RWPE2 (cell line): Measurements from ENCODE around the gene THRA.

Experiments used
- ATAC-seq: fragments of 200-7000 bp; cut with Tn5 transposase; 3 replicates; pipeline ENCODE4 v1.9.1; 2021; ENCODE audit warnings: low read depth
- DNase-seq: peaks from one replicate; pipeline ENCODE4 v3.0.0-alpha.2; 2020; ENCODE audit warnings: low spot score
- H3K27ac ChIP-seq: fragments of 450-650 bp; 2 replicates; pipeline ENCODE4 v1.5.1; 2017; ENCODE audit warnings: mild to moderate bottlenecking; ENCODE audit not compliant: poor library complexity, severe bottlenecking
- H3K27me3 ChIP-seq: fragments of 250-450 bp; sonication (Bioruptor Pico); 2 replicates; pipeline ENCODE4 v1.5.1; 2021; ENCODE audit warnings: mild to moderate bottlenecking, moderate library complexity; ENCODE audit not compliant: insufficient read depth, poor library complexity, severe bottlenecking
- H3K36me3 ChIP-seq: fragments of 250-450 bp; sonication (Bioruptor Pico); 2 replicates; pipeline ENCODE4 v1.5.1; 2020; ENCODE audit warnings: low read depth, mild to moderate bottlenecking, moderate library complexity
- H3K4me1 ChIP-seq: fragments of 250-450 bp; sonication (Bioruptor Pico); 2 replicates; pipeline ENCODE4 v1.5.1; 2021; ENCODE audit warnings: mild to moderate bottlenecking, moderate library complexity; ENCODE audit not compliant: insufficient read depth, poor library complexity, severe bottlenecking
- H3K4me3 ChIP-seq: fragments of 250-450 bp; sonication (Bioruptor Pico); 2 replicates; pipeline ENCODE4 v1.5.1; 2021; ENCODE audit warnings: mild to moderate bottlenecking, moderate library complexity; ENCODE audit not compliant: severe bottlenecking
- H3K9me3 ChIP-seq: fragments of 250-450 bp; sonication (Bioruptor Pico); 2 replicates; pipeline ENCODE4 v1.5.1; 2021; ENCODE audit warnings: mild to moderate bottlenecking, moderate library complexity; ENCODE audit not compliant: severe bottlenecking
- CTCF ChIP-seq: fragments of 450-650 bp; IDR thresholded peaks from one replicate; pipeline ENCODE4 v1.5.1; 2017; ENCODE audit warnings: mild to moderate bottlenecking, moderate library complexity; ENCODE audit not compliant: poor library complexity, severe bottlenecking

Gene THRA

GRCh38 chr17:40110026-40110845, 47.5 kb downstream of the THRA start:
- no peak for ATAC-seq
- peaks cover 46% of the 10 kb centered on the region for H3K4me1 ChIP-seq
- no peaks in the 10 kb centered on the region for H3K36me3 ChIP-seq
- no peak for DNase-seq
- H3K9me3 ChIP-seq = no peaks in the 10 kb centered on the region
- H3K27me3 ChIP-seq = no peaks in the 10 kb centered on the region
- no peak overlapping the region for H3K4me3 ChIP-seq
- H3K27ac ChIP-seq = peak overlapping the region; percentile 75
- TF ChIP-seq CTCF = no peak

- Histone ChIP-seq H3K27me3 (no peaks in the 10 kb centered on the region), H3K36me3 (no peaks in the 10 kb centered on the region), H3K9me3 (no peaks in the 10 kb centered on the region), H3K27ac (peak overlapping the region; percentile 75), H3K4me3 (no peak overlapping the region), H3K4me1 (peaks cover 46% of the 10 kb centered on the region)
- peak; percentile 77 for ATAC-seq
- peak; percentile 86 for TF ChIP-seq CTCF
- peak; percentile 86 for DNase-seq
Measured at GRCh38 chr17:40111221-40112128, 48.7 kb downstream of the THRA start.

DNA sequence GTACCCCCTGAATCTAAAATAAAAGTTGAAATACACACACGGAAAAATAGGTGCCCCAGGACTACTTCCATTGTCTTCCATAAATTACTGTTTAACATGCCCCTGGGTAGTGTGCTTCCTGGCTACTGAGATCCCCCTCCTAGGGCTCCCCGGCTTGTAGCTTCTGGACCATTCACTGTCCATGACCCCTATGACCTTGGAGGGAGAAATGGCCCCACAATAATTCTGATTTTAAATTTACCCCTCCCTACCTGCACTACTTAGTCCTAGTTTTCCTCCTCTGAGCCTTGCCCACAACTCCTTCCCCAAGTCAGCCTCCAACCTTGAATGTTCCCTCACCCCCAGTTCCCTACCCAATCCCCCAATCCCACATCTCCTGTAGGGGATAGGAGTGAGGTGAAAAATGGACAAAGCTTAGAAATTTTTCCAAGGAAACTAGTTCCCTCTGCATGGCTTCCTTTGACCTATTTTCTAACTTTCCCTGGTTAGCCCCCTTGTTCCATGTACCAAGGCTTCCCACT, 49.5 kb downstream of the THRA start:
- no peaks in the 10 kb centered on the region for H3K9me3 ChIP-seq
- no peak for DNase-seq
- ATAC-seq = no peak
- H3K4me3 ChIP-seq = no peak overlapping the region
- no peak for TF ChIP-seq CTCF
- H3K36me3 ChIP-seq = no peaks in the 10 kb centered on the region
- peak overlapping the region; percentile 75 for H3K27ac ChIP-seq
- H3K4me1 ChIP-seq = peaks cover 46% of the 10 kb centered on the region
- no peaks in the 10 kb centered on the region for H3K27me3 ChIP-seq

DNA sequence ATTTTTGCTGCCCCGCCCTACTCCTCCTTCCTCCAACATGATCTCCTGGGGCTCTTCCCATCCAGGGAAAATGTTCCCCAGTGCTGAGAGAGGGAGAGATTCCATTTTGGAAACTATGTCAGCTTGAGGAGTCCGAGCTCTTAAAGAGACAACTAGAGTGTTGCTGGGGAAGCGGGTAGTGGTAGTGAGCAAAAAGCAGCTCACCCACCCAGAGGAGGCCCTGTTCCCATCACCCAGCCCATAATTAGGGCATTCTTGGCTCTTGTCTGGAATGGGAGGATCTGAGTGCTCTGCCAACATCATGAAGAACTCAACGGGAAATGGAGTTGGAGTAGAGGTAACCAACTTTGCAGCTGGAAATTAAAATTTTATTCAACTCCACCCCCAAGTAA, 49.9 kb downstream of the THRA start:
- H3K9me3 ChIP-seq = no peaks in the 10 kb centered on the region
- no peak overlapping the region for H3K4me3 ChIP-seq
- peak overlapping the region; percentile 75 for H3K27ac ChIP-seq
- ATAC-seq (no peak), DNase-seq (no peak)
- no peak for TF ChIP-seq CTCF
- H3K27me3 ChIP-seq = no peaks in the 10 kb centered on the region
- peaks cover 46% of the 10 kb centered on the region for H3K4me1 ChIP-seq
- H3K36me3 ChIP-seq = no peaks in the 10 kb centered on the region
